Transverse colon (tissue), 4 donors: ENCODE data around the gene FKTN. TPM values are rescaled to one million over a fixed set of nuclear protein-coding genes. Genes with fewer than 3 reads are reported as not detected.

Experiments
- DNase-seq: peaks from one replicate; pipeline ENCODE4 v3.0.0-alpha.2; 2019
- H3K27ac ChIP-seq, 4 donors: fragments of 200-600 bp; sonication (generic); 2 replicates each; pipeline ENCODE4 v1.5.1; 2016 to 2018; ENCODE audit warnings: inconsistent platforms in 4 of 4
- H3K27me3 ChIP-seq: fragments of 200-600 bp; sonication (generic); 2 replicates; pipeline ENCODE4 v1.5.1; 2017; ENCODE audit warnings: inconsistent platforms
- H3K36me3 ChIP-seq, 4 donors: fragments of 200-600 bp; sonication (generic); 2 replicates each; pipeline ENCODE4 v1.5.1; 2017 to 2019; ENCODE audit warnings: inconsistent platforms in 4 of 4
- H3K4me1 ChIP-seq, 4 donors: fragments of 200-600 bp; sonication (generic); 2 replicates each; pipeline ENCODE4 v1.5.1; 2017 to 2020; ENCODE audit warnings: inconsistent platforms in 4 of 4
- H3K4me3 ChIP-seq, 4 donors: fragments of 200-600 bp; sonication (generic); 1 replicate in 1 of 4; 2 replicates in 3 of 4; pipeline versions ENCODE4 v1.5.1 to v1.6.1; 2017 to 2019; ENCODE audit warnings: inconsistent platforms in 4 of 4
- H3K9me3 ChIP-seq, 2 donors: fragments of 200-600 bp; sonication (generic); 2 replicates each; pipeline ENCODE4 v1.5.1; 2017 to 2019; ENCODE audit warnings: inconsistent platforms in 2 of 2
- CTCF ChIP-seq, 5 experiments: fragments of 200-600 bp in 3 of 5; fragments of 450-650 bp in 2 of 5; sonication (generic) in 3 of 5; IDR thresholded peaks; 1 replicate in 2 of 5; 2 replicates in 3 of 5; pipeline ENCODE4 v1.5.1; 2016 to 2017; ENCODE audit warnings: antibody characterized with exemption in 5 of 5, inconsistent platforms in 3 of 5, mild to moderate bottlenecking in 2 of 5, moderate library complexity in 1 of 5
- EP300 ChIP-seq: sonication (generic); formaldehyde crosslinking; IDR thresholded peaks from one replicate; pipeline ENCODE4 v1.6.1; 2017; ENCODE audit warnings: antibody characterized with exemption, low read depth
- POLR2A ChIP-seq: fragments of 450-650 bp; IDR thresholded peaks from one replicate; pipeline ENCODE4 v1.6.1; 2016; ENCODE audit warnings: antibody characterized with exemption, mild to moderate bottlenecking, moderate library complexity
- POLR2AphosphoS5 ChIP-seq, 3 donors: sonication (generic); formaldehyde crosslinking; IDR thresholded peaks; one replicate each; pipeline ENCODE4 v1.6.1; 2016; ENCODE audit warnings: antibody characterized with exemption in 3 of 3
- WGBS, 2 donors: methylation state at CpG; one replicate each; pipeline ENCODE4 v1.1.5; 2018; ENCODE audit warnings: low coverage in 1 of 2; 5-methylcytosine and 5-hydroxymethylcytosine counted together
- in situ Hi-C, 4 donors: fragments of 200-750 bp; cut with MboI; loops; one replicate each; pipeline versions ENCODE4 v1.15.0 to v1.15.1; 2017; ENCODE audit warnings: low sequenced_read_pairs in 3 of 4, low pct_ligation_motif_present in 1 of 4, low pct_unique_long_range_greater_than_20kb in 1 of 4
- intact Hi-C: fragments of 100-400 bp; cut with DNase I; formaldehyde crosslinking; loops from one replicate; pipeline ENCODE4 v1.15.1; 2023; ENCODE audit warnings: low total_unique reads
- total RNA-seq, 4 donors: library from RNA; depleted of rRNA; stranded (reverse); fragments of >200 nt; gene quantifications; one replicate each; pipeline ENCODE4 v1.1.0, GENCODE V29; 2016

The FKTN gene
- total RNA-seq, 4 donors from 2014 or later = 6.7 to 15.1 (median 14.5) TPM

GRCh38 chr9:105658351-105658750, 100.4 kb downstream of the FKTN start:
- Histone ChIP-seq H3K9me3 (no peaks in the 10 kb centered on the region), H3K27ac (no peak overlapping the region), H3K27me3 (peaks cover 45% of the 10 kb centered on the region), H3K4me1 (peaks cover 0 to 11% (median 9%) of the 10 kb centered on the region in 4 donors), H3K36me3 (no peaks in the 10 kb centered on the region), H3K4me3 (no peak overlapping the region)
- DNase-seq = no peak
- 88 to 94% methylated on average over 2 of the region's 2 CpGs for WGBS, 2 donors
- in situ Hi-C loops (no loop called here), intact Hi-C loops (no loop called here)
- TF ChIP-seq EP300 (no peak), CTCF (IDR thresholded peaks at IDR 0.05) (no peak)

GRCh38 chr9:105661011-105661410, 103.1 kb downstream of the FKTN start:
- intact Hi-C loops (no loop called here), in situ Hi-C loops (no loop called here)
- no peak for DNase-seq
- Histone ChIP-seq H3K9me3 (no peaks in the 10 kb centered on the region), H3K27ac (no peak overlapping the region), H3K4me1 (peaks cover 0 to 8% (median 8%) of the 10 kb centered on the region in 4 donors), H3K4me3 (no peak overlapping the region), H3K36me3 (no peaks in the 10 kb centered on the region), H3K27me3 (peaks cover 33% of the 10 kb centered on the region)
- 87 to 89% methylated on average over 4 of the region's 4 CpGs for WGBS, 2 donors
- TF ChIP-seq POLR2A = no peak
- no peak for TF ChIP-seq CTCF (IDR thresholded peaks at IDR 0.05)
- no peak for TF ChIP-seq POLR2AphosphoS5 (IDR thresholded peaks at IDR 0.05)
- TF ChIP-seq EP300 = no peak

- no peak within 1 kb of the TSS for H3K27ac ChIP-seq
- no peaks in the 10 kb centered on the region for H3K4me1 ChIP-seq
- 77 to 81% methylated on average over 7 to 12 of the region's 12 CpGs for WGBS, 2 donors
- intact Hi-C loops (no loop called here), in situ Hi-C loops (no loop called here)
- no peaks in the 10 kb centered on the region for H3K36me3 ChIP-seq
- no peak for TF ChIP-seq POLR2A
- TF ChIP-seq POLR2AphosphoS5 (IDR thresholded peaks at IDR 0.05) = no peak
- no peak for TF ChIP-seq CTCF (IDR thresholded peaks at IDR 0.05)
- TF ChIP-seq EP300 = no peak
- peaks cover 18% of the 10 kb centered on the region for H3K27me3 ChIP-seq
- no peaks in the 10 kb centered on the region for H3K9me3 ChIP-seq
- no peak for DNase-seq
- no peak within 1 kb of the TSS for H3K4me3 ChIP-seq
These were observed 104.5 kb downstream of the FKTN start, which contains the start of gene TAL2 for GRCh38 chr9:105662184-105663104. Gene TAL2, plus strand, starts transcription at chr9:105662457. Its CDS starts 40 bp downstream, at chr9:105662497.

- Histone ChIP-seq H3K27ac (no peak overlapping the region), H3K36me3 (no peaks in the 10 kb centered on the region), H3K9me3 (no peaks in the 10 kb centered on the region), H3K27me3 (peaks cover 4% of the 10 kb centered on the region), H3K4me1 (no peaks in the 10 kb centered on the region), H3K4me3 (no peak overlapping the region)
- DNase-seq = no peak
- in situ Hi-C loops (no loop called here), intact Hi-C loops (no loop called here)
- WGBS, 2 donors = 70 to 84% methylated on average over 5 of the region's 5 CpGs
- TF ChIP-seq POLR2AphosphoS5 (IDR thresholded peaks at IDR 0.05) (no peak), POLR2A (no peak), CTCF (IDR thresholded peaks at IDR 0.05) (no peak), EP300 (no peak)
These were observed 106.0 kb downstream of the FKTN start for GRCh38 chr9:105663914-105664313.
